Astrocyte (in vitro differentiated cells and primary cell): ENCODE data around the gene NSD2. TPM values are rescaled to one million over a fixed set of nuclear protein-coding genes. Genes with fewer than 3 reads are reported as not detected.
"Not testable (repeated sequence)": the region's sequence is repeated elsewhere in the genome, so short reads cannot be mapped to it uniquely, and the experiment has no call there.

Experiments
- DNase-seq: peaks from one replicate; pipeline ENCODE4 v3.0.0-alpha.2; 2010; ENCODE audit warnings: low read depth
- FAIRE-seq: peaks from 2 replicates; lab custom pipeline; 2011; peaks lifted over from hg19 to GRCh38; lab: Jason Lieb, UNC
- H2AFZ ChIP-seq: 2 replicates; pipeline ENCODE4 v1.6.0; 2012; ENCODE audit warnings: low read depth, low read length, inconsistent platforms
- H3K27ac ChIP-seq: 2 replicates; pipeline ENCODE4 v1.5.1; 2011; ENCODE audit warnings: low read depth, low read length, inconsistent platforms
- H3K27me3 ChIP-seq: 2 replicates; pipeline ENCODE4 v1.6.0; 2011; ENCODE audit warnings: low read length, inconsistent platforms; ENCODE audit not compliant: insufficient read depth
- H3K36me3 ChIP-seq: 2 replicates; pipeline ENCODE4 v1.5.1; 2011; ENCODE audit warnings: low read length, inconsistent platforms; ENCODE audit not compliant: insufficient read depth
- H3K4me1 ChIP-seq: 2 replicates; pipeline ENCODE4 v1.5.1; 2011; ENCODE audit warnings: low read length, inconsistent platforms; ENCODE audit not compliant: insufficient read depth
- H3K4me2 ChIP-seq: 2 replicates; pipeline ENCODE4 v1.6.0; 2012; ENCODE audit warnings: low read length, inconsistent platforms
- H3K4me3 ChIP-seq: 2 replicates; pipeline ENCODE4 v1.5.1; 2011; ENCODE audit warnings: low read depth, mild to moderate bottlenecking, low read length, inconsistent platforms; ENCODE audit not compliant: insufficient read depth
- H3K79me2 ChIP-seq: 2 replicates; pipeline ENCODE4 v1.6.0; 2012; ENCODE audit warnings: mild to moderate bottlenecking, low read length, inconsistent platforms; ENCODE audit not compliant: insufficient read depth
- H3K9ac ChIP-seq: 2 replicates; pipeline ENCODE4 v1.6.0; 2012; ENCODE audit warnings: mild to moderate bottlenecking, low read length, inconsistent platforms
- H3K9me3 ChIP-seq: 2 replicates; pipeline ENCODE4 v1.5.1; 2012; ENCODE audit warnings: low read depth, mild to moderate bottlenecking, low read length, inconsistent platforms; ENCODE audit not compliant: insufficient read depth
- H4K20me1 ChIP-seq: 2 replicates; pipeline ENCODE4 v1.6.0; 2012; ENCODE audit warnings: low read length, inconsistent platforms; ENCODE audit not compliant: insufficient read depth
- H3K27ac Mint-ChIP-seq: one replicate; pipeline ENCODE4 v1.8.0; 2021; ENCODE audit warnings: mild to moderate bottlenecking, mixed read lengths; ENCODE audit not compliant: unreplicated experiment
- H3K27me3 Mint-ChIP-seq: one replicate; pipeline ENCODE4 v1.8.0; 2021; ENCODE audit warnings: low read depth, mixed read lengths; ENCODE audit not compliant: unreplicated experiment
- H3K36me3 Mint-ChIP-seq: one replicate; pipeline ENCODE4 v1.8.0; 2021; ENCODE audit warnings: low read depth, mixed read lengths; ENCODE audit not compliant: unreplicated experiment
- H3K4me1 Mint-ChIP-seq: one replicate; pipeline ENCODE4 v1.8.0; 2021; ENCODE audit warnings: low read depth, mixed read lengths; ENCODE audit not compliant: unreplicated experiment
- H3K4me3 Mint-ChIP-seq: one replicate; pipeline ENCODE4 v1.8.0; 2021; ENCODE audit warnings: mild to moderate bottlenecking, moderate library complexity, mixed read lengths; ENCODE audit not compliant: unreplicated experiment
- H3K9me3 Mint-ChIP-seq: one replicate; pipeline ENCODE4 v1.8.0; 2021; ENCODE audit warnings: mild to moderate bottlenecking, mixed read lengths; ENCODE audit not compliant: unreplicated experiment
- CTCF ChIP-seq: IDR thresholded peaks from 2 replicates; pipeline ENCODE4 v1.5.1; 2011; ENCODE audit warnings: low read depth, mild to moderate bottlenecking, inconsistent platforms, low read length, moderate library complexity; ENCODE audit not compliant: insufficient read depth
- EZH2 ChIP-seq: IDR thresholded peaks from 2 replicates; pipeline ENCODE4 v1.6.1; 2012; ENCODE audit warnings: mild to moderate bottlenecking, low read length, inconsistent platforms; ENCODE audit not compliant: insufficient read depth
- total RNA-seq: library from RNA; stranded (reverse); gene quantifications from 2 replicates; pipeline ENCODE4 v1.2.1, GENCODE V29; 2021

The NSD2 gene
- total RNA-seq, 1 donor from 2014 or later: 31.3 TPM

GRCh38 chr4:1842993-1843448 is 28.2 kb upstream of the NSD2 start:
- Mint-ChIP-seq H3K36me3 (peaks cover 18% of the 10 kb centered on the region), H3K27me3 (no peaks in the 10 kb centered on the region), H3K9me3 (no peaks in the 10 kb centered on the region), H3K4me3 (peak overlapping the region; percentile 67), H3K27ac (no peak overlapping the region), H3K4me1 (peaks cover 9% of the 10 kb centered on the region)
- DNase-seq (peak; percentile 90), FAIRE-seq (peak; percentile 72)
- Histone ChIP-seq H3K9me3 (no peaks in the 10 kb centered on the region), H3K4me1 (peaks cover 20% of the 10 kb centered on the region), H3K27me3 (no peaks in the 10 kb centered on the region), H3K4me3 (no peak overlapping the region), H3K36me3 (peaks cover 17% of the 10 kb centered on the region), H3K9ac (peak overlapping the region; percentile 36), H2AFZ (no peak overlapping the region), H3K4me2 (peak overlapping the region; percentile 66), H4K20me1 (peaks cover 50% of the 10 kb centered on the region), H3K27ac (peak overlapping the region; percentile 60), H3K79me2 (peaks cover 47% of the 10 kb centered on the region)
- TF ChIP-seq CTCF: no peak

- Histone ChIP-seq H3K9ac (no peak overlapping the region), H3K79me2 (peaks cover 50% of the 10 kb centered on the region), H4K20me1 (peaks cover 53% of the 10 kb centered on the region), H3K4me2 (no peak overlapping the region), H2AFZ (no peak overlapping the region), H3K27me3 (no peaks in the 10 kb centered on the region), H3K27ac (no peak overlapping the region), H3K36me3 (peaks cover 17% of the 10 kb centered on the region), H3K9me3 (no peaks in the 10 kb centered on the region), H3K4me3 (no peak overlapping the region), H3K4me1 (peaks cover 20% of the 10 kb centered on the region)
- Mint-ChIP-seq H3K27ac (no peak overlapping the region), H3K27me3 (no peaks in the 10 kb centered on the region), H3K36me3 (peaks cover 18% of the 10 kb centered on the region), H3K4me1 (peaks cover 9% of the 10 kb centered on the region), H3K4me3 (no peak overlapping the region), H3K9me3 (no peaks in the 10 kb centered on the region)
- DNase-seq: no peak
- FAIRE-seq: no peak
- TF ChIP-seq CTCF (no peak), EZH2 (no peak)
Observed at GRCh38 chr4:1843852-1844251, 27.3 kb upstream of the NSD2 start.

- not testable (repeated sequence) for H3K4me2 ChIP-seq, H3K27ac ChIP-seq, FAIRE-seq, H3K4me3 ChIP-seq, H3K9me3 Mint-ChIP-seq, H3K9ac ChIP-seq, H3K9me3 ChIP-seq, H3K27me3 Mint-ChIP-seq, H2AFZ ChIP-seq, H3K4me3 Mint-ChIP-seq, H3K4me1 Mint-ChIP-seq, H3K27ac Mint-ChIP-seq, H3K36me3 ChIP-seq, DNase-seq, H3K27me3 ChIP-seq
- H3K36me3 Mint-ChIP-seq: peaks cover 13% of the 10 kb centered on the region
- peaks cover 20% of the 10 kb centered on the region for H3K4me1 ChIP-seq
- H4K20me1 ChIP-seq: peaks cover 53% of the 10 kb centered on the region
- peaks cover 51% of the 10 kb centered on the region for H3K79me2 ChIP-seq
Observed at GRCh38 chr4:1844618-1845017, 26.6 kb upstream of the NSD2 start.
